IPS-18c (cell line): ENCODE data around the gene WDR77.

Source experiments
- H3K4me3 ChIP-seq: 2 replicates; pipeline ENCODE4 v1.7.0; 2013; ENCODE audit warnings: low read depth, mild to moderate bottlenecking, low read length, moderate library complexity; ENCODE audit not compliant: insufficient read depth
- H3K9me3 ChIP-seq: one replicate; pipeline ENCODE4 v1.6.1; 2013; ENCODE audit warnings: mild to moderate bottlenecking, low read length, moderate library complexity; ENCODE audit not compliant: control insufficient read depth, insufficient read depth

The WDR77 gene

DNA sequence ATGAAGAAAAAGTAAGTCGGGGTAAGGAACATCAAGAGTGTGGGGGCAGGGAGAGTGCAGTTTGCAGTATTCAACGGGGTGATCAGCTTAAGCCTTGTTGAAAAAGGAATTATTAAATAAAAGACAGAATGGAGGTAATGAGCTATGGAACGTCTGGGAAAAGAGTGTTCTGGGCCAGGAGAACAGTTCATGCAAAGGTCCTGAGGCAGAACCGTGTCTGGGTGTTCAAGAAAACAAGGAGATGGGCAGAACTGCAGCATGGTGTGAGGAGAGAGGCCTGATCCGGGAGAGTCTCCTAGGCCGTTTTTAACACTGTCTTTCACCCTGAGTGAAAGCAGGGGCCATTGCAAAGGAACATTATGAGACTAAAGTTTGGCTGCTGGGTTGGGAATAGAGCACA, 41.8 kb downstream of the WDR77 start:
- no peaks in the 10 kb centered on the region for H3K9me3 ChIP-seq
- no peak overlapping the region for H3K4me3 ChIP-seq

DNA sequence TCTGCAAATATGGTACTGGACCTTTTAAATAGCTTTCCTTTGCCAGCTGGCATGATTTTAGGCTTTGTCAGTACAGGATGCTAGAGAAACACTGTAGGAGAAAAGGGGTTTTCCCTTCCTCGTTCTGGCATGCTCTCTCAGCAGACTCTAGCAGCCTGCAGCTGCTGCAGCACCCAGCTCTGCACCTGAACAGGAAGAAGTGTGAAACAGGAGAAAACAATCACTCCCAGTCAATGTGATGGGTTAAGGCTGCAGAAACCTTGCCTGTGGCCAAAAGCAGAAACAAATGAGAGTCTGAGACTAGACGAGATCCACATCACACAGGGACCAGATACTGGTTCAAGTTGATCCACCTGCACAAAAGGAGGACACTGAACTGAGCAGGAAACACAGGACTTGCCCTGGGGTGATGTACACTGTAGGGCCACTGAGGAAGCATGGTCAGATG, 42.7 kb downstream of the WDR77 start:
- H3K9me3 ChIP-seq: no peaks in the 10 kb centered on the region
- no peak overlapping the region for H3K4me3 ChIP-seq

DNA sequence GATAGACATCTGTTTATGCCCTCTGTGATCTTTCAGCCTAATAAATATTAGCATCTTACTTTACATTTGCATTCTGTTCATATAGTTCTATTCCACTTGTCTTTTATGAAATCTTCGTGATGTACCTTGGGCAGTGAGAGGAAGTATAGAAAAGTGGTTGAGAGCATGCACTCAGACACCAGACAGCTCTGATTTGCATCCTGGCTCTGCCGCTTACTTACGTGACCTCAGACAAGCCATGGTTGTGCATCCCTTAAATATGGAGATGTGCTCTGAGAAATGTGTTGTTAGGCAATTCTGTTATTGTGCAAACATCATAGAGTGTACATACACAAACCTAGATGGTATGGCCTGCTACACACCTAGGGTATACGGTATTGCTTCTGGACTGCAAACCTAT, 44.5 kb downstream of the WDR77 start:
- Histone ChIP-seq H3K9me3 (no peaks in the 10 kb centered on the region), H3K4me3 (no peak overlapping the region)

DNA sequence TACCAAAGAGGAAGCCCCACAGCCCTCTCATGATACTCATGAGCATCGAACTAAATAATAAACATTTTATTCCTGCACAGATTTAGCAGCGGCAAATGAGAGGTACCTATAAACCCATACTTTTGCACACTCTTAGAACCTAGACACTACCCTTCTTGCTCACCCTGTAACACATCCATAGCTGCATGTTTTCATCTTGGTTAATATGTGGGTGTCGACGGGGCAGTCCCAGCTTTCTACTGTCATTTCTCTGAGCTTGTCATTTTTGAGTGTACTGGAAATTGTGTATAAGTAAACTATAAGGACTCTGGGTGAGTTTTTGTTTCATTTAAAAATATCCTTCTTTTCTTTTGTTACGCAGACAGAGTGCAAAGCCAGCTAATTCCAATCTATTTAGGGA, 47.0 kb downstream of the WDR77 start:
- Histone ChIP-seq H3K4me3 (no peak overlapping the region), H3K9me3 (no peaks in the 10 kb centered on the region)

DNA sequence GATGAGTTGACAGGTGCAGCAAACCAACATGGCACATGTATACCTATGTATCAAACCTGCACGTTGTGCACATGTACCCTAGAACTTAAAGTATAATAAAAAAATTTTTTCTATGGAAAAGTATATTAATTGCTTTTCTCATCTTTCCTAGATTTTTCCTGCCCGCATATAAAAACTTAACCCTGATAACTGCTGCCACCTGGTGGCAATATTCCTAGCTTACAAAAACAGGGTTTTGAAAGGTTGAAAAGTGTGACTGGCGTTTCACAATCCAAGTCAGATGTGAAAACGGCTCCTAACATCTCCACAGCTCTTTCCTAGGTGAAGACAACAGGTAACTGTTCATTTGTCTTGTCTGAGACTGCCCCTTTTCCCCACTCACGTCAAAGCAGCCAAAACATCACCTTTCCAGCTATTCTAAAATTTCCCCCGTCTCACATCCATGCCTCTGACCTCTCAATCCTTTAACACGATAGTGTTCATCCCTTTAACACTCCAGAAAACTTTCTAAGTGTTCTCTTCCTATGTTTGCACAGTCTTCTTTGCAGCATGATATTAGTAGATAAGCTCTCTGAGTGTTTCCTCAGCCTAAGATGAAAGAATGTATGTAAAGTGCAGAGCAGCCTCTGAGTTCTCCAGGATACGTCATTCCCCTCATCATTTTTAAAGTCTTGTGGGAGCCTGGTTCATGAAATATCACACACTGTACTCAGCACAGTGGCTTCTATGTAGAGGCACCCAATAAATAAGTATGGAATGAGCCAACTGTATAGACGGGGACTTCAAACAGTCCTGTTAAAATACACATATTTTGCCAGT, 49.1 kb downstream of the WDR77 start:
- Histone ChIP-seq H3K4me3 (no peak overlapping the region), H3K9me3 (no peaks in the 10 kb centered on the region)

DNA sequence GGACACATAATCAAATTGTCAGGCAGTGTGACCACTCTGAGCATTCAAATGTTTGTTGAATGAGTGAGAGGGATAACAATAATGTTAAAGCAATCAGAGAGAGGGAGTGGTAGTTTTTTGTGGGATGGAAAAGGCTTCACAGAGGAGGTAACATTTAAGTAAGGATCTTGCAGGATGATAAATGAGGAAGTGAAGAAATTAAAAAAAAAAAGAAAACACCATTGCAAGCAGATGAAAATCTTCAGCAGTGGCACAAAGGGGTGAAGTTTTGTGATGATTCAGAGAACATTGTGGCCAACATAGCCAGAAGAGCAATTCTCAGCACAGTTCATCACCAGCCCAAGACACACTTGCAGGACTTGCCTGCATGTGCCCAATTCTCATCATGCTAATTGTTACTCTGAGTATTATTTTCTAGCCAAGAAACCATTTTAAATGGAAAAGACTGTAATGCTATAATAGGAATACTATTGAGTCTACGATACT, 56.6 kb downstream of the WDR77 start:
- no peak overlapping the region for H3K4me3 ChIP-seq
- no peaks in the 10 kb centered on the region for H3K9me3 ChIP-seq

DNA sequence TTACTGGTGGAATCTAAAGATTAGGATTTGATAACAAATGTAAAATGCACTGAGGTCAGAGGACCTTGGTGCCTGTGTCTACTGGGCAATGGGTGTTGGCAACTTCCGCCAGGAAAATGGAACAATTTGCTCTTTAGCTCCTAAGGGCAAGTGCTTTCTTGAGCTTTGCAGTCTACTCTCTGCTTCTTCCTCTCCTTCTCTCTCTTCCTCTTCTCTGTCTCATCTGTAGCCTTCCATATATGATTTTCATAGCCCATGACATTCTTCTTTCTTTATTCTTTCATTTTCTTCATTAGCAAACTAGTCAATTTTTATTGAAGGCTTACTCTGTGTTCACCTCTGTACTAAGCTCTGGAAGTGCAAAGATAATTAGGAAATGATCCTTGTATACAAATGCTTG, 57.0 kb downstream of the WDR77 start:
- H3K9me3 ChIP-seq: no peaks in the 10 kb centered on the region
- H3K4me3 ChIP-seq: no peak overlapping the region
